H1 (cell line): ENCODE data around the gene CBFA2T2. TPM values are rescaled to one million over a fixed set of nuclear protein-coding genes. Genes with fewer than 3 reads are reported as not detected.
A peak's percentile ranks its signal among the peaks of the same experiment; 100 is the strongest.

Experiments
- CTCF ChIA-PET: fragments of 300-600 bp; sonication (Branson Sonifier 250); formaldehyde crosslinking; loops from one replicate; lab custom pipeline; 2021; ENCODE audit not compliant: partially characterized antibody; lab: Charles Lee
- POLR2A ChIA-PET: fragments of 300-600 bp; sonication (Branson Sonifier 250); formaldehyde crosslinking; loops from one replicate; lab custom pipeline; 2021; ENCODE audit warnings: inconsistent platforms; ENCODE audit not compliant: partially characterized antibody; lab: Charles Lee
- DNase-seq, 2 experiments: peaks; one replicate each; pipeline versions ENCODE4 v3.0.0 to v3.0.0-alpha.2; 2010 to 2022; ENCODE audit warnings: low spot score in 2 of 2, low read depth in 1 of 2, mixed read lengths in 1 of 2
- FAIRE-seq: peaks from 2 replicates; lab custom pipeline; 2011; peaks lifted over from hg19 to GRCh38; lab: Jason Lieb, UNC
- H2AFZ ChIP-seq: 2 replicates; pipeline ENCODE4 v1.8.1; 2012; ENCODE audit warnings: low read length, inconsistent platforms
- H2AK5ac ChIP-seq: 2 replicates; pipeline ENCODE4 v1.6.1; 2013; ENCODE audit warnings: low read depth, low read length
- H2BK120ac ChIP-seq: replicated peaks from 2 replicates; pipeline ENCODE3; 2013; ENCODE audit warnings: low read depth, low read length, inconsistent platforms
- H2BK12ac ChIP-seq: 2 replicates; pipeline ENCODE4 v1.6.1; 2013; ENCODE audit warnings: low read depth, low read length
- H2BK15ac ChIP-seq: 2 replicates; pipeline ENCODE4 v1.6.1; 2013; ENCODE audit warnings: low read length
- H2BK20ac ChIP-seq: 2 replicates; pipeline ENCODE4 v1.6.1; 2013; ENCODE audit warnings: low read length
- H2BK5ac ChIP-seq: 2 replicates; pipeline ENCODE4 v1.6.1; 2013; ENCODE audit warnings: low read depth, low read length
- H3K14ac ChIP-seq: 2 replicates; pipeline ENCODE4 v1.6.1; 2013; ENCODE audit warnings: inconsistent platforms; ENCODE audit not compliant: insufficient read length
- H3K18ac ChIP-seq: 2 replicates; pipeline ENCODE4 v1.6.1; 2013; ENCODE audit warnings: low read length; ENCODE audit errors: extremely low read depth
- H3K23ac ChIP-seq: 2 replicates; pipeline ENCODE4 v1.6.1; 2013; ENCODE audit warnings: inconsistent platforms; ENCODE audit not compliant: insufficient read length
- H3K23me2 ChIP-seq: 2 replicates; pipeline ENCODE4 v1.6.1; 2013; ENCODE audit warnings: low read depth, low read length
- H3K27ac ChIP-seq: 2 replicates; pipeline ENCODE4 v1.6.1; 2011; ENCODE audit warnings: low read depth, low read length, inconsistent platforms
- H3K27me3 ChIP-seq, 4 experiments: replicated peaks in 1 of 4; 1 replicate in 1 of 4; 2 replicates in 3 of 4; pipeline versions ENCODE4 v1.6.1 to v1.8.1; 2011 to 2013; ENCODE audit warnings: low read length in 3 of 4, mild to moderate bottlenecking in 3 of 4, inconsistent platforms in 2 of 4, mixed read lengths in 2 of 4, moderate library complexity in 1 of 4; ENCODE audit not compliant: control insufficient read depth in 3 of 4, insufficient read depth in 3 of 4; ENCODE audit errors: extremely low read depth in 1 of 4
- H3K36me3 ChIP-seq, 4 experiments: 2 replicates each; pipeline versions ENCODE4 v1.6.1 to v1.8.1; 2011 to 2013; ENCODE audit warnings: mild to moderate bottlenecking in 4 of 4, low read length in 3 of 4, moderate library complexity in 2 of 4, control low read depth in 1 of 4, inconsistent platforms in 1 of 4; ENCODE audit not compliant: insufficient read depth in 4 of 4, control insufficient read depth in 2 of 4
- H3K4ac ChIP-seq: replicated peaks from 2 replicates; pipeline ENCODE3; 2013; ENCODE audit warnings: low read length, low read depth, mixed read lengths, inconsistent platforms; ENCODE audit not compliant: insufficient read length
- H3K4me1 ChIP-seq, 4 experiments: replicated peaks in 1 of 4; 1 replicate in 1 of 4; 2 replicates in 3 of 4; pipeline versions ENCODE4 v1.6.1 to v1.8.1; 2011 to 2013; ENCODE audit warnings: low read length in 3 of 4, inconsistent platforms in 2 of 4, mixed read lengths in 1 of 4; ENCODE audit not compliant: insufficient read depth in 4 of 4, control insufficient read depth in 3 of 4
- H3K4me2 ChIP-seq, 2 experiments: 2 replicates each; pipeline versions ENCODE4 v1.6.1 to v1.8.1; 2011 to 2013; ENCODE audit warnings: low read depth in 2 of 2, low read length in 2 of 2, control low read depth in 1 of 2, inconsistent platforms in 1 of 2, mild to moderate bottlenecking in 1 of 2; ENCODE audit not compliant: insufficient read depth in 1 of 2
- H3K4me3 ChIP-seq, 4 experiments: fragments of 200-600, 300-600 bp in 1 of 4; sonication (generic), shearing (Covaris generic), sonication (Bioruptor Twin) in 1 of 4; 2 replicates each; pipeline versions ENCODE4 v1.5.1 to v1.8.1; 2011 to 2016; ENCODE audit warnings: low read length in 4 of 4, low read depth in 3 of 4, control low read depth in 2 of 4, inconsistent platforms in 2 of 4, mild to moderate bottlenecking in 2 of 4, mixed read lengths in 1 of 4, moderate library complexity in 1 of 4; ENCODE audit not compliant: insufficient read depth in 2 of 4; ENCODE audit errors: extremely low read depth in 1 of 4
- H3K56ac ChIP-seq: replicated peaks from 2 replicates; pipeline ENCODE3; 2013; ENCODE audit warnings: low read depth, mild to moderate bottlenecking, mixed read lengths, low read length, inconsistent platforms; ENCODE audit not compliant: insufficient read length
- H3K79me1 ChIP-seq: 2 replicates; pipeline ENCODE4 v1.6.1; 2013; ENCODE audit warnings: low read depth, low read length, control low read depth
- H3K79me2 ChIP-seq, 2 experiments: 2 replicates each; pipeline versions ENCODE4 v1.6.1 to v1.8.1; 2012 to 2013; ENCODE audit warnings: low read length in 2 of 2, mild to moderate bottlenecking in 2 of 2, inconsistent platforms in 1 of 2; ENCODE audit not compliant: insufficient read depth in 2 of 2, control insufficient read depth in 1 of 2
- H3K9ac ChIP-seq, 4 experiments: replicated peaks in 1 of 4; 1 replicate in 1 of 4; 2 replicates in 3 of 4; pipeline versions ENCODE4 v1.6.1 to v1.8.1; 2011 to 2013; ENCODE audit warnings: low read depth in 3 of 4, low read length in 3 of 4, control low read depth in 2 of 4, mild to moderate bottlenecking in 2 of 4, moderate library complexity in 2 of 4, inconsistent platforms in 1 of 4; ENCODE audit errors: extremely low read depth in 1 of 4
- H3K9me3 ChIP-seq, 2 experiments: 2 replicates each; pipeline versions ENCODE4 v1.6.1 to v1.8.1; 2012 to 2013; ENCODE audit warnings: mild to moderate bottlenecking in 2 of 2, moderate library complexity in 2 of 2, control low read depth in 1 of 2, inconsistent platforms in 1 of 2, low read depth in 1 of 2, low read length in 1 of 2, mixed read lengths in 1 of 2; ENCODE audit not compliant: insufficient read depth in 2 of 2
- H4K20me1 ChIP-seq, 2 experiments: replicated peaks in 1 of 2; 2 replicates each; pipeline versions ENCODE3 to v1.8.1; 2011 to 2013; ENCODE audit warnings: inconsistent platforms in 2 of 2, low read length in 2 of 2, mild to moderate bottlenecking in 1 of 2; ENCODE audit not compliant: insufficient read depth in 2 of 2, control insufficient read depth in 1 of 2
- H4K5ac ChIP-seq: 2 replicates; pipeline ENCODE4 v1.6.1; 2013; ENCODE audit warnings: low read length, low read depth, mixed read lengths, inconsistent platforms; ENCODE audit not compliant: insufficient read length
- H4K8ac ChIP-seq: 2 replicates; pipeline ENCODE4 v1.8.0; 2013; ENCODE audit warnings: mild to moderate bottlenecking, moderate library complexity, low read length, inconsistent platforms; ENCODE audit not compliant: insufficient read depth; ENCODE audit errors: extremely low read depth
- H4K91ac ChIP-seq: replicated peaks from 2 replicates; pipeline ENCODE3; 2013; ENCODE audit warnings: low read length, mixed read lengths, inconsistent platforms; ENCODE audit not compliant: insufficient read length
- GABPA ChIP-seq: IDR thresholded peaks from 2 replicates; pipeline ENCODE4 v1.6.1; 2011; ENCODE audit warnings: mild to moderate bottlenecking, low read length, moderate library complexity, borderline replicate concordance; ENCODE audit not compliant: insufficient read depth
- JUN ChIP-seq: IDR thresholded peaks from 2 replicates; pipeline ENCODE4 v1.6.1; 2011; ENCODE audit warnings: low read depth, mild to moderate bottlenecking, improper control_type of control experiment, low read length
- JUND ChIP-seq: IDR thresholded peaks from 2 replicates; pipeline ENCODE4 v1.6.1; 2011; ENCODE audit warnings: mild to moderate bottlenecking, improper control_type of control experiment, low read length
- KDM5A ChIP-seq: fragments of 200-600 bp; IDR thresholded peaks from 2 replicates; pipeline ENCODE4 v1.7.1; 2012; ENCODE audit warnings: mild to moderate bottlenecking, low read length, inconsistent platforms, mixed read lengths
- POLR2AphosphoS5 ChIP-seq: IDR thresholded peaks from 2 replicates; pipeline ENCODE4 v1.6.1; 2011; ENCODE audit warnings: low read depth, low read length
- WGBS, 2 experiments: shearing (Covaris generic) in 1 of 2; methylation state at CpG; one replicate each; pipeline versions ENCODE4 v1.1.6 to v1.1.7; 2013 to 2015; ENCODE audit warnings: low lambda C conversion rate in 2 of 2, mixed read lengths in 2 of 2, inconsistent platforms in 1 of 2, low coverage in 1 of 2, missing lambda C conversion rate in 1 of 2; ENCODE audit not compliant: insufficient replicate concordance in 2 of 2, insufficient coverage in 1 of 2, insufficient read length in 1 of 2; ENCODE audit errors: extremely low coverage in 1 of 2, missing lambda C conversion rate in 1 of 2; 5-methylcytosine and 5-hydroxymethylcytosine counted together
- polyA plus RNA-seq, 7 experiments: library from polyadenylated mRNA; depleted of rRNA in 3 of 7; stranded (reverse) in 5 of 7; unstranded in 2 of 7; fragments of >200 nt in 5 of 7; fragments of 200-250 nt in 2 of 7; gene quantifications; 1 replicate in 5 of 7; 2 replicates in 1 of 7; 4 replicates in 1 of 7; pipeline versions ENCODE4 v1.2.1 to v1.2.3, GENCODE V29; 2011 to 2013; ENCODE audit warnings: missing spikeins in 2 of 7, mixed read lengths in 2 of 7
- total RNA-seq: library from RNA; stranded (reverse); fragmentation: NEBNext Ultra II Directional; extraction: Animal tissue kit (Norgen Biotek cat#: 25700); gene quantifications from 2 replicates; pipeline ENCODE4 v1.2.1, GENCODE V29; 2021

The CBFA2T2 gene
- total and polyA plus RNA-seq, 2 of the 8 experiments (the other 6 are each of a cell fraction or from before 2014, with no cell fraction given), result 11.6 to 12.9 TPM

DNA sequence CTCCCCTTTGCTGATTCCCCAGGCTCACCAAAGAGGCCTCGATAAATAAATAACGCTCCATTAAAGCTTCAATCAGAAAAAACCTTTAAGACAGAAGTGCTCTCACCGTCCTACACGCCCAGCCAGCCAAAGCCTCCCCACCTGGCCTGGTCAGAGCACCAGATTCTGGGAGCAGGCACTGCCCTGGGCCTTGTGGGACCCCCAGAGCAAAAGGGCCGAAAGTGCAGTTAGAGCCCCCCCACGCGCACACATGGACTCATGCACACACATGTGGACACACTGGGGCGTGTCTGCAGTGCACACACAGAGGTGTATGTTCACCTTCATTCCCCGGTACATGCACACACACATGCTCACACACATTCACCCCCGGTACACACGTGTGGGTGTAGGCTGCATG is 186.2 kb downstream of the CBFA2T2 start:
- no peak overlapping the region for H2BK15ac ChIP-seq
- H3K14ac ChIP-seq, result no peak overlapping the region
- no peak overlapping the region for H4K5ac ChIP-seq
- DNase-seq, result no peak
- H3K23me2 ChIP-seq, result peaks cover 13% of the 10 kb centered on the region
- no peak overlapping the region for H4K8ac ChIP-seq
- H2BK12ac ChIP-seq, result no peak overlapping the region
- no peak overlapping the region for H3K23ac ChIP-seq
- H2BK20ac ChIP-seq, result no peak overlapping the region
- H3K79me1 ChIP-seq, result no peaks in the 10 kb centered on the region; the same call in 1 of the 2 replicates
- no peak overlapping the region for H2AK5ac ChIP-seq
- H3K79me2 ChIP-seq, result peaks cover 0 to 7% of the 10 kb centered on the region in 2 experiments; a peak in 1 of 4 replicates
- TF ChIP-seq GABPA (no peak), JUN (no peak), KDM5A (no peak), POLR2AphosphoS5 (peak; percentile 56; the same call in 1 of the 2 replicates), JUND (no peak)
- H3K27ac ChIP-seq, result no peak overlapping the region
- H3K4me1 ChIP-seq, result peaks cover 0 to 22% (median 11%) of the 10 kb centered on the region in 4 experiments; a peak in 4 of 7 replicates
- H3K4ac ChIP-seq, result no peak overlapping the region
- no peak overlapping the region for H2BK120ac ChIP-seq
- peaks cover 9 to 44% of the 10 kb centered on the region in 2 experiments for H4K20me1 ChIP-seq
- no peak overlapping the region for H2BK5ac ChIP-seq
- POLR2A ChIA-PET, result interaction anchor here (1.5 to 17.9 kb wide), 5 partner anchors 3 to 18 kb away, joined by 6 to 245 read pairs (median 10); partner anchors contain the start of genes ACTL10, C20orf144, E2F1 and NECAB3
- no peak overlapping the region for H4K91ac ChIP-seq
- no peak overlapping the region for H3K4me3 ChIP-seq
- no peaks in the 10 kb centered on the region for H3K9me3 ChIP-seq
- no peak overlapping the region for H3K56ac ChIP-seq
- H3K18ac ChIP-seq, result no peak overlapping the region
- H3K36me3 ChIP-seq, result peaks cover 19 to 36% (median 32%) of the 10 kb centered on the region in 4 experiments; a peak in 6 of 8 replicates
- CTCF ChIA-PET, result interaction anchor here (1.5 kb wide), 1 partner anchor 18 kb away, joined by 5 read pairs; no protein-coding TSS in a partner anchor
- peak overlapping the region in 1 of 4 experiments; percentile 17; a peak in 1 of 7 replicates for H3K9ac ChIP-seq
- H2AFZ ChIP-seq, result no peak overlapping the region
- FAIRE-seq, result no peak
- H3K4me2 ChIP-seq, result no peak overlapping the region; a peak in 1 of 4 replicates
- no peaks in the 10 kb centered on the region for H3K27me3 ChIP-seq
- WGBS, 2 experiments, result 83% methylated on average over 11 of the region's 11 CpGs; no CpG with 5 or more reads in 1 of the 2 experiments
